IMR-90 (cell line): ENCODE measurements around the gene NCF2. TPM values are rescaled to one million over a fixed set of nuclear protein-coding genes. Genes with fewer than 3 reads are reported as not detected.

Source experiments
- ATAC-seq: fragments of 200-7000 bp; cut with Tn5 transposase; 2 replicates; pipeline ENCODE4 v1.9.1; 2020; ENCODE audit warnings: low read depth, mild to moderate bottlenecking, moderate library complexity
- BruUV-seq: library from RNA; stranded (reverse); fragments of 400-500 nt; replicated peaks from 2 replicates; lab custom pipeline; 2021; lab: Mats Ljungman, UMichigan
- CTCF ChIA-PET: fragments of 300-600 bp; formaldehyde crosslinking; extraction: SDS; loops from one replicate; lab custom pipeline; 2021; ENCODE audit warnings: antibody characterized with exemption; lab: Yijun Ruan, JAX
- POLR2A ChIA-PET: fragments of 300-600 bp; sonication (Branson Sonifier 250); formaldehyde crosslinking; loops from one replicate; lab custom pipeline; 2022; ENCODE audit warnings: antibody characterized with exemption; ENCODE audit not compliant: unreplicated experiment; lab: Charles Lee
- DNase-seq: peaks from one replicate; pipeline ENCODE4 v3.0.0; 2013
- H2AFZ ChIP-seq: replicated peaks from 2 replicates; pipeline ENCODE3; 2013; ENCODE audit warnings: low read length, mild to moderate bottlenecking; ENCODE audit not compliant: poor library complexity
- H2AK5ac ChIP-seq: 2 replicates; pipeline ENCODE4 v1.6.1; 2013; ENCODE audit warnings: low read depth, low read length, inconsistent platforms
- H2AK9ac ChIP-seq: replicated peaks from 2 replicates; pipeline ENCODE3; 2013; ENCODE audit warnings: mild to moderate bottlenecking, low read depth, low read length, moderate library complexity; ENCODE audit not compliant: poor library complexity
- H2BK120ac ChIP-seq: 2 replicates; pipeline ENCODE4 v1.6.1; 2013; ENCODE audit warnings: low read depth, low read length, inconsistent platforms
- H2BK15ac ChIP-seq: 3 replicates; pipeline ENCODE4 v1.6.1; 2013; ENCODE audit warnings: low read depth, low read length, inconsistent platforms
- H2BK20ac ChIP-seq: 2 replicates; pipeline ENCODE4 v1.6.1; 2013; ENCODE audit warnings: low read depth, mild to moderate bottlenecking, inconsistent platforms, low read length, moderate library complexity
- H2BK5ac ChIP-seq: 2 replicates; pipeline ENCODE4 v1.6.1; 2013; ENCODE audit warnings: mild to moderate bottlenecking, low read depth, low read length, inconsistent platforms; ENCODE audit not compliant: poor library complexity, severe bottlenecking
- H3K14ac ChIP-seq: replicated peaks from 2 replicates; pipeline ENCODE4 v1.6.1; 2013; ENCODE audit warnings: low read depth, low read length, inconsistent platforms
- H3K18ac ChIP-seq: 2 replicates; pipeline ENCODE4 v1.6.1; 2013; ENCODE audit warnings: low read depth, low read length, control low read depth
- H3K23ac ChIP-seq: 2 replicates; pipeline ENCODE4 v1.6.1; 2013; ENCODE audit warnings: low read depth, low read length, inconsistent platforms
- H3K27ac ChIP-seq: 2 replicates; pipeline ENCODE4 v1.5.1; 2013; ENCODE audit warnings: mild to moderate bottlenecking, control low read depth, low read length; ENCODE audit not compliant: insufficient read depth
- H3K27me3 ChIP-seq: 2 replicates; pipeline ENCODE4 v1.6.1; 2013; ENCODE audit warnings: low read length; ENCODE audit not compliant: control insufficient read depth, insufficient read depth
- H3K36me3 ChIP-seq: 2 replicates; pipeline ENCODE4 v1.6.1; 2013; ENCODE audit warnings: low read length, mixed read lengths; ENCODE audit not compliant: control insufficient read depth, insufficient read depth
- H3K4ac ChIP-seq: 2 replicates; pipeline ENCODE4 v1.6.1; 2013; ENCODE audit warnings: low read depth, low read length, inconsistent platforms
- H3K4me1 ChIP-seq: 2 replicates; pipeline ENCODE4 v1.6.1; 2013; ENCODE audit warnings: low read length, mixed read lengths; ENCODE audit not compliant: control insufficient read depth, insufficient read depth
- H3K4me2 ChIP-seq: 2 replicates; pipeline ENCODE4 v1.6.1; 2013; ENCODE audit warnings: low read depth, mild to moderate bottlenecking, control low read depth, low read length, moderate library complexity
- H3K4me3 ChIP-seq: 2 replicates; pipeline ENCODE4 v1.5.1; 2013; ENCODE audit warnings: low read depth, mild to moderate bottlenecking, control low read depth, low read length, moderate library complexity; ENCODE audit not compliant: insufficient read depth
- H3K56ac ChIP-seq: 2 replicates; pipeline ENCODE4 v1.6.1; 2013; ENCODE audit warnings: low read length, inconsistent platforms; ENCODE audit not compliant: insufficient read depth; ENCODE audit errors: extremely low read depth
- H3K79me1 ChIP-seq, 2 experiments: 2 replicates each; pipeline ENCODE4 v1.6.1; 2013; ENCODE audit warnings: low read length in 2 of 2, inconsistent platforms in 1 of 2, low read depth in 1 of 2
- H3K9ac ChIP-seq: 2 replicates; pipeline ENCODE4 v1.6.1; 2013; ENCODE audit warnings: low read depth, low read length, control low read depth
- H3K9me1 ChIP-seq: 2 replicates; pipeline ENCODE4 v1.6.1; 2013; ENCODE audit warnings: low read length, inconsistent platforms; ENCODE audit not compliant: insufficient read depth
- H3K9me3 ChIP-seq: 2 replicates; pipeline ENCODE4 v1.6.1; 2013; ENCODE audit warnings: low read length; ENCODE audit not compliant: control insufficient read depth, insufficient read depth
- H4K20me1 ChIP-seq: 2 replicates; pipeline ENCODE4 v1.6.1; 2013; ENCODE audit warnings: low read length, inconsistent platforms; ENCODE audit not compliant: insufficient read depth
- H4K5ac ChIP-seq: 2 replicates; pipeline ENCODE4 v1.6.1; 2013; ENCODE audit warnings: mild to moderate bottlenecking, low read depth, low read length, control low read depth
- H4K8ac ChIP-seq, 2 experiments: 2 replicates each; pipeline ENCODE4 v1.6.1; 2013; ENCODE audit warnings: low read depth in 2 of 2, low read length in 2 of 2, control low read depth in 1 of 2, inconsistent platforms in 1 of 2
- H4K91ac ChIP-seq: 2 replicates; pipeline ENCODE4 v1.6.1; 2013; ENCODE audit warnings: low read depth, low read length, inconsistent platforms; ENCODE audit not compliant: insufficient read depth
- BHLHE40 ChIP-seq: fragments of 150-350 bp; IDR thresholded peaks from 2 replicates; pipeline ENCODE4 v1.6.1; 2016; ENCODE audit warnings: mild to moderate bottlenecking, low read depth, low read length
- NFE2L2 ChIP-seq: fragments of 150-350 bp; IDR thresholded peaks from 2 replicates; pipeline ENCODE4 v1.6.1; 2016; ENCODE audit warnings: low read depth, mild to moderate bottlenecking, low read length
- WGBS, 2 experiments: methylation state at CpG; one replicate each; pipeline versions ENCODE4 v1.1.5 to v1.1.7; 2013; ENCODE audit warnings: missing lambda C conversion rate in 2 of 2; ENCODE audit not compliant: insufficient read length in 1 of 2; ENCODE audit errors: extremely low coverage in 2 of 2; 5-methylcytosine and 5-hydroxymethylcytosine counted together
- dilution Hi-C: fragments of 300-500 bp; cut with HindIII; formaldehyde crosslinking; loops from one replicate; pipeline ENCODE4 v1.14.3; 2018; ENCODE audit warnings: low sequenced_read_pairs; ENCODE audit not compliant: unreplicated experiment
- in situ Hi-C: fragments of 300-500 bp; cut with MboI; formaldehyde crosslinking; loops from 3 replicates; pipeline ENCODE4 v1.14.3; 2019; ENCODE audit warnings: low sequenced_read_pairs, inconsistent platforms, mixed read lengths
- intact Hi-C: fragments of 100-400 bp; cut with micrococcal nuclease; formaldehyde crosslinking; loops from 2 replicates; pipeline ENCODE4 v1.10.0; 2022
- polyA plus RNA-seq, 3 experiments: library from polyadenylated mRNA; depleted of rRNA; stranded (reverse); fragments of >200 nt; gene quantifications; 2 replicates each; pipeline ENCODE4 v1.2.3, GENCODE V29; 2012; ENCODE audit warnings: low replicate concordance in 1 of 3
- total RNA-seq: library from RNA; depleted of rRNA; stranded (reverse); fragments of >200 nt; gene quantifications from 2 replicates; pipeline ENCODE4 v1.2.3, GENCODE V29; 2012

Gene NCF2
- total and polyA plus RNA-seq, 2 of the 4 experiments (the other 2 are of a cell fraction) = 3.2 to 4.2 TPM

GRCh38 chr1:183582021-183582713 is 8.1 kb downstream of the NCF2 start:
- 0 out of 2 replicates have a peak, but pooled peaks cover 3% of the 10 kb centered on the region for H3K9me1 ChIP-seq
- intact Hi-C loops = no loop called here
- no TSS peak for BruUV-seq

More at GRCh38 chr1:183582021-183582713, 8.1 kb downstream of the NCF2 start:
- Histone ChIP-seq H3K4ac (no peak overlapping the region), H4K5ac (no peak overlapping the region), H4K8ac (no peak overlapping the region), H2AK5ac (no peak overlapping the region), H3K14ac (no peak overlapping the region), H4K91ac (no peak overlapping the region; the same call in 1 of the 2 replicates), H3K79me1 (no peaks in the 10 kb centered on the region), H2BK15ac (no peak overlapping the region), H3K18ac (no peak overlapping the region), H3K56ac (no peak overlapping the region), H2AK9ac (no peak overlapping the region), H2BK5ac (no peak overlapping the region), H3K4me2 (no peak overlapping the region), H3K27ac (no peak overlapping the region), H4K20me1 (no peaks in the 10 kb centered on the region), H3K36me3 (no peaks in the 10 kb centered on the region), H3K9ac (no peak overlapping the region), H2BK120ac (no peak overlapping the region), H3K27me3 (peaks cover 4% of the 10 kb centered on the region; the same call in 1 of the 2 replicates), H3K23ac (no peak overlapping the region), H2BK20ac (no peak overlapping the region), H3K9me3 (no peaks in the 10 kb centered on the region), H3K4me1 (0 out of 2 replicates have a peak, but pooled peaks cover 4% of the 10 kb centered on the region), H3K4me3 (no peak overlapping the region), H2AFZ (no peak overlapping the region)
- dilution Hi-C loops = no loop called here
- TF ChIP-seq BHLHE40 = no peak
- no peak for TF ChIP-seq NFE2L2
- no peak for ATAC-seq
- no peak for DNase-seq
- ChIA-PET CTCF (no interaction called here), POLR2A (no interaction called here)
- 95% methylated on average over 5 of the region's 12 CpGs; no CpG with 5 or more reads in 1 of the 2 experiments for WGBS, 2 experiments
- in situ Hi-C loops = no loop called here
